ENCODE data around the gene AHRR.
"Not testable (repeated sequence)": the region's sequence is repeated elsewhere in the genome, so short reads cannot be mapped to it uniquely, and the experiment has no call there.

GRCh38 chr5:291345-291744, 30.2 kb upstream of the AHRR start:
- not testable (repeated sequence) for TF ChIP-seq POLR2AphosphoS5 (IDR thresholded peaks at IDR 0.05); CTCF (IDR thresholded peaks at IDR 0.05); POLR2A (IDR thresholded peaks at IDR 0.05); EP300 (IDR thresholded peaks at IDR 0.05; ENCODE audit: low read depth)

All from transverse colon (tissue), 4 donors.